Omental fat pad (tissue), 4 donors: ENCODE data around the gene KCNQ5. TPM values are rescaled to one million over a fixed set of nuclear protein-coding genes. Genes with fewer than 3 reads are reported as not detected.
"Not testable (repeated sequence)": the region's sequence is repeated elsewhere in the genome, so short reads cannot be mapped to it uniquely, and the experiment has no call there.

Source experiments
- ATAC-seq: fragments of 150-250 bp; one replicate; pipeline ENCODE4 v1.9.1; 2016; ENCODE audit warnings: mild to moderate bottlenecking, moderate library complexity; ENCODE audit not compliant: low FRiP score
- DNase-seq: peaks from one replicate; pipeline ENCODE4 v3.0.0-alpha.2; 2019; ENCODE audit warnings: low spot score
- total RNA-seq, 4 donors: library from RNA; depleted of rRNA; stranded (reverse); fragments of >200 nt; gene quantifications; one replicate each; pipeline ENCODE4 v1.1.0, GENCODE V29; 2016
- TF ChIP-seq, protein P1 (sequence below), 3 donors: fragments of 450-650 bp; IDR thresholded peaks; one replicate each; pipeline ENCODE4 v1.5.1; 2016 to 2017; ENCODE audit warnings: antibody characterized with exemption in 3 of 3, mild to moderate bottlenecking in 3 of 3, moderate library complexity in 2 of 3

Gene KCNQ5
- total RNA-seq, 4 donors from 2014 or later: 0.16 to 0.24 TPM; not detected in 2

DNA sequence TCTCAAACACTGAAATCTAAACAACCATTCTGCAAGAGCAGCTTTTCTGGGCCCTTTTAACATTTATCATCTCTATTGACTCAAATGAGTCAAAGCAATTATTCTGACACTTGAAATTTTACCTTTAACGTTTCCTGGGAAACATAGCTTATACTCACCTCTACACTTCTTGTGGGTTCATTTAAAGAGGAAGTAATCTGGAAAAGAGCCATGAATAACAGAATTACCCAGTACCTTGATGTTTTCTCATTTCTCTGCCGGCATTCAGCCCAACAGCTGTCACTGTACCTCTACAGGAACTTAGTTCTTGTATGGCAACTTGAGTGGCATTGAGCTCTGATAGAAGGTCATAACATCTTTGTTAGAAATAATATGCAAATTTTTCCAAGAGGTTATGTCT, 272.2 kb downstream of the KCNQ5 start:
- no peak for DNase-seq
- TF ChIP-seq, protein P1, sequence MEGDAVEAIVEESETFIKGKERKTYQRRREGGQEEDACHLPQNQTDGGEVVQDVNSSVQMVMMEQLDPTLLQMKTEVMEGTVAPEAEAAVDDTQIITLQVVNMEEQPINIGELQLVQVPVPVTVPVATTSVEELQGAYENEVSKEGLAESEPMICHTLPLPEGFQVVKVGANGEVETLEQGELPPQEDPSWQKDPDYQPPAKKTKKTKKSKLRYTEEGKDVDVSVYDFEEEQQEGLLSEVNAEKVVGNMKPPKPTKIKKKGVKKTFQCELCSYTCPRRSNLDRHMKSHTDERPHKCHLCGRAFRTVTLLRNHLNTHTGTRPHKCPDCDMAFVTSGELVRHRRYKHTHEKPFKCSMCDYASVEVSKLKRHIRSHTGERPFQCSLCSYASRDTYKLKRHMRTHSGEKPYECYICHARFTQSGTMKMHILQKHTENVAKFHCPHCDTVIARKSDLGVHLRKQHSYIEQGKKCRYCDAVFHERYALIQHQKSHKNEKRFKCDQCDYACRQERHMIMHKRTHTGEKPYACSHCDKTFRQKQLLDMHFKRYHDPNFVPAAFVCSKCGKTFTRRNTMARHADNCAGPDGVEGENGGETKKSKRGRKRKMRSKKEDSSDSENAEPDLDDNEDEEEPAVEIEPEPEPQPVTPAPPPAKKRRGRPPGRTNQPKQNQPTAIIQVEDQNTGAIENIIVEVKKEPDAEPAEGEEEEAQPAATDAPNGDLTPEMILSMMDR (IDR thresholded peaks at IDR 0.05): no peak
- no peak for ATAC-seq

DNA sequence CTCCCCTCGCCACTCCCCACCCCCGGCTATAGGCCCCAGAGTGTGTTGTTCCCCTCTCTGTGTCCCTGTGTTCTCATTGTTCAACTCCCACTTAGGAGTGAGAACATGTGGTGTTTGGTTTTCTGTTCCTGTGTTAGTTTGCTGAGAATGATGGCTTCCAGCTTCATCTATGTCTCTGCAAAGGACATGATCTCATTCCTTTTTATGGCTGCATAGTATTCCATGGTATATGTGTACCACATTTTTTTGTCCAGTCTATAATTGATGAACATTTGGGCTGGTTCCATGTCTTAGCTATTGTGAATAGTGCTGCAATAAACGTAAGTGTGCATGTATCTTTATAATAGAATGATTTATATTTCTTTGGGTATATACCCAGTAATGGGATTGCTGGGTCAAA, 276.4 kb downstream of the KCNQ5 start:
- ATAC-seq, DNase-seq: not testable (repeated sequence)

GRCh38 chr6:72905705-72906478, 284.0 kb downstream of the KCNQ5 start:
- DNase-seq: no peak
- TF ChIP-seq, protein P1 (IDR thresholded peaks at IDR 0.05): no peak
- ATAC-seq: no peak

GRCh38 chr6:72911463-72912155, 289.7 kb downstream of the KCNQ5 start:
- TF ChIP-seq, protein P1 (IDR thresholded peaks at IDR 0.05): no peak
- no peak for DNase-seq

GRCh38 chr6:72913797-72914196, 291.9 kb downstream of the KCNQ5 start:
- ATAC-seq (no peak), DNase-seq (no peak)
- TF ChIP-seq, protein P1 (IDR thresholded peaks at IDR 0.05): no peak

More at GRCh38 chr6:72911463-72912155, 289.7 kb downstream of the KCNQ5 start:
- ATAC-seq: no peak

GRCh38 chr6:72916298-72916697, 294.4 kb downstream of the KCNQ5 start:
- TF ChIP-seq, protein P1 (IDR thresholded peaks at IDR 0.05): no peak
- DNase-seq (no peak), ATAC-seq (no peak)

GRCh38 chr6:72916906-72917305, 295.0 kb downstream of the KCNQ5 start:
- no peak for ATAC-seq
- no peak for DNase-seq
- TF ChIP-seq, protein P1 (IDR thresholded peaks at IDR 0.05): no peak
